Cerebellar cortex (tissue), 1 donor: ENCODE results near the gene RASA4B.
"Not testable (repeated sequence)": the region's sequence is repeated elsewhere in the genome, so short reads cannot be mapped to it uniquely, and the experiment has no call there.

Experiments used
- DNase-seq: peaks from one replicate; pipeline ENCODE4 v3.0.0-alpha.2; 2015; ENCODE audit warnings: low spot score

Gene RASA4B

DNA sequence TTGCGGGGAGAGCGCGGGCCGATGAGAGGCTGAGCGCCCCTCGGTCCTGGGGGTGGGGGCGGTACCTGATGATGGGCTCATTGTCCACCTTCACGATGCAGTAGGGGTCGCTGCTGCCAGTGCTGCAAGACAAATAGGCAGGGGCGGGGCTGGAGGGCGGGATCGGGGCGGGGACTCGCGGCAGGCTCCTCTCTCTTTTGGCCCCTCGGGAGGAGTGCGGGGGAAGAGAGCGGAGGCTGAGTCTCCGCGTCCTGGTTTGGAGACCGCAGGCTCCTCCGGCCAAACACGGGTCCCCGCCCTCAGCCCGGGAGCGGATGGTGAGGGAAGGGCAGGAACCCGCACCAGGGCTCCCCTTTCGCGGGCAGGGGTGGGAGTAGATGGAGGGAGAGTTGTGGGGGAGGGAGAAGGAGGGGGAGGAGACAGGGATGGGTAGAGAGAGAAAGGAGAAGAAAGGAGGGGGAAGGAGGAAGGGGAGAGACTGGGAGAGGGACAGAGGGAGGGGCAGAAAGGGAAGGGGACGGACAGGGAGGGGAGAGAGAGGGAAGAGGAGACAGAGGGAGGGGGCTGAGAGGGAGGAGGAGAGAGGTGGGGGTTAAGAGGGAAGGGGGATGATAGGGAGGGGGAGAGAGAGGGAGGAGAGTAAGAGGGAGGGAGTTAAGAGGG lies 5.6 kb downstream of the RASA4B start:
- not testable (repeated sequence) for DNase-seq

DNA sequence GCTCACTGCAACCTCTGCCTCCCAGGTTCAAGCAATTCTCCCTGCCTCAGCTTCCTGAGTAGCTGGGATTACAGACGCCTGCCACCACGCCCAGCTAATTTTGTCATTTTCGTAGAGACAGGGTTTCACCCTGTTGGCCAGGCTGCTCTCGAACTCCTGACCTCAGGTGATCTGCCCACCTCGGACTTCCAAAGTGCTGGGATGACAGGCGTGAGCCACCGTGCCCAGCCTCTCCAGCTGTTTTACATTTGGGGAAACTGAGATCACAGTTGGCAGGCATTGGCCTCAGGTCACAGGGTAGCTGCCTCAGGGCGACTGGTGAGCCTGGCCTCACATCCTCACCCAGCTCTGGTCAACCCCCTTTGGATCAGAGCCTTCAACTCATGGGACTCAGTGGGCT lies 7.0 kb downstream of the RASA4B start:
- DNase-seq, result not testable (repeated sequence)

DNA sequence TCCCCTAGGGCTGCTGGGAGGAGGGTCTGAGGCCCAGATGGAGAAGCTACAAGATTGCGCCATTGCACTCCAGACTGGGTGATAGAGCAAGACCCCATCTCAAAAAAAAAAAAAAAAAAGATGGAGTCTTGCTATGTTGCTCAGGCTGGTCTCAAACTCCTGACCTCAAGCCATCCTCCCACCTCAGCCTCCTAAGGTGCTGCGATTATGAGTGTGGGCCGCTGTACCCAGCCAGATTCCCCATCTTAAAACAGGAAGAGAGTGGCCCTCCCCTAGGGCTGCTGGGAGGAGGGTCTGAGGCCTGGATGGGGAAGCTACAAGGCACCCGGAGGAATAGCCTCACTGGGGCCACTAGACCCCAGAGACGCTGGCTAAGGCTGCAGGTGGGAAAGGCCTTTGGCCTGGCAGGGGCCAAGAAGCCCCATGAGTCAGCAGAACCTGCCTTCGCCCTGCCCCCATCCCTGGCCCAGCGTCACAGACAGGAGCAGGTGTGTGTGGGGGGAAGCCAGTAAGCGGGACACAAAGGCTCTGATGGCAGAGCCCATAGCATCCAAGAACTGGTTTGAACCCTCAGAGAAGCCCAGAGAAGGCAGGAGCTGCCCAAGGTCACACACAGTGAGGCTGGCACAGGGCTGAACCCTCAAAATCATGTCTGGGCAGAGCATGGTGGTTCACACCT lies 10.0 kb downstream of the RASA4B start:
- DNase-seq, result not testable (repeated sequence)

DNA sequence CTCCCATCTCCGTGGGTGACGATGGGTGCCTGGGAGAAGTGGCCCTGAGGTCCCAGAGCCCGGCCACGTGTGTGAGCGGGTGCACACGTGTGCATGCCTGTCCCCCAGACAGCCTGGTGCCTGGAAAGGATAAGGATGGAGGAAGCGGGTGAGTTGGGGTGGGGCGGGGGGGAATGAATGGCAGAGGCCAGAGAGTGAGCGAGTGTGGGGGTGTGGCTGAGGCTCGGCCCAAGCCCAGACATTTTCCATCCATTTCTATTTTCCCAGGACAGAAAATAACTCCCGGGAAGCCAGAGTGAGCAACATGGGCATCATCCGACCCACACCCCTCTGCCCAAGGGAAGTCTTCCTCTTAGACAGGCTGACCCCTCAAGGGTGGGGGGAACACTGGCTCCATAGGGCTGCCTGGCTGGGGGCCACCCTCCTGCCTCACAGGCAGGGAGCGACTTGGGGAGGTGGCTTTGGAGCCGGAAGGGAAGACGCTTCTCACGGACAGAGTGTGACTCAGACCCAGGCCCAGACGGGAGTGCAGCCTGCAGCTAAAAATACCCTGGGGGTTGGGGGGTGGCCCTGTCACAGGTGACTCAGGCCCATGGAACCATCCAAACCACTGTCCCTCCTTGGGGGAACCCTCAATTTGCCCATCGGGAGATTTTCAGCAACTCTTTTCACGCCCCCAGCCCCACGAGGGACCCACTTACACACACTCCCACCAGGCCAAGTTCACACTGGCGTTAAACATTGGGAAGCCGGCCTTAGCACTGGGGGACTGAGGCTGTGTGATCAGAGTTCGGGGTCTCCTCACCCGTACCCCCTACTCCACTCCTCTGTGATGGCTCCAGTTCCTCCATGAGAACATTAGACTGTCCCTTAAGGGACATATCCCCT lies 12.0 kb downstream of the RASA4B start:
- DNase-seq, result not testable (repeated sequence)

DNA sequence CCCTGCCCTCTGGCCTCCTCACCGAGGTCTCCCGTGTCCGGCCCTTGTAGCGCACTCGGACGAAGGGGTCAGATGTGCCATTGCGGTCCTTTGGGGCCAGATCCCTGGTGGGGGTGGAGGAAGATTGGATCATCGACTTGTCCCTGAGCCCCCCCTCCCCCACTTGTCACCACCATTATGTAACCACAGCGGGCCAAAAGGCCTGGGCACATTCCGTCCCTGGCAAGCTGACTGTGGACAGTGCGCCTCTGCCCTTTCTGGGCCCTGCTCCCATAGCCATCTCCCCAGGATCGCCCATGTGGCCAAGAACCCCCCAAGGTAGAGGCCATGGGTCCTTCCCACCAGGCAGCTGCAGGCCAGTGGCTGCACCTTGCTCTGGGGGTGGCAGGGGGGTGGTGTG lies 14.4 kb downstream of the RASA4B start:
- not testable (repeated sequence) for DNase-seq

DNA sequence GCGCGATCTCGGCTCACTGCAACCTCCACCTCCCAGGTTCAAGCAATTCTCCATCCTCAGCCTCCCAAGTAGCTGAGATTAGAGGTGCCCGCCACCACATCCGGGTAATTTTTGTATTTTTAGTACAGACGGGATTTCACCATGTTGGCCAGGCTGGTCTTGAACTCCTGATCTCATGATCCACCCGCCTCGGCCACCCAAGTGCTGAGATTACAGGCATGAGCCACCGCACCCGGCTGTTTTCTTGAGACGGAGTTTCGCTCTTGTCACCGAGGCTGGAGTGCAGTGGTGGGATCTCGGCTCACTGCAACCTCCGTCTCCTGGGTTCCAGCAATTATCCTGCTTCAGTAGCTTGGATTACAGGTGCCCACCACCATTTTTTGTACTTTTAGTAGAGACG lies 19.3 kb downstream of the RASA4B start:
- not testable (repeated sequence) for DNase-seq

DNA sequence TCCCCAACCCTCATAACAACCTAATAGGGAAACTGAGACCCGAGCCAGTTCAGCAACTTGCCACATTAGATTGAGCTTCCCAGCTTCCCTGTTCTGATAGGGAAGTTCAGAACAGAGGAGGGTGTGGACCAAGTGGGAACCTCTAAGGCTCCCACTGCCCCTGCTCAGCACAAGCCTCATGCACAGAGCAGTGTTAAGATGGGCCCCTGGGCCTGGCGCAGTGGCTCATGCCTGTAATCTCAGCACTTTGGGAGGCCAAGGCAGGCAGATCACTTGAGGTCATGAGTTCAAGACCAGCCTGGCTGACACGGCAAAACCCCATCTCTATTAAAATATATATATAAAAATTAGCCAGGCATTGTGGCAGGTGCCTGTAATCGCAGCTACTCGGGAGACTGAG lies 20.3 kb downstream of the RASA4B start:
- not testable (repeated sequence) for DNase-seq

DNA sequence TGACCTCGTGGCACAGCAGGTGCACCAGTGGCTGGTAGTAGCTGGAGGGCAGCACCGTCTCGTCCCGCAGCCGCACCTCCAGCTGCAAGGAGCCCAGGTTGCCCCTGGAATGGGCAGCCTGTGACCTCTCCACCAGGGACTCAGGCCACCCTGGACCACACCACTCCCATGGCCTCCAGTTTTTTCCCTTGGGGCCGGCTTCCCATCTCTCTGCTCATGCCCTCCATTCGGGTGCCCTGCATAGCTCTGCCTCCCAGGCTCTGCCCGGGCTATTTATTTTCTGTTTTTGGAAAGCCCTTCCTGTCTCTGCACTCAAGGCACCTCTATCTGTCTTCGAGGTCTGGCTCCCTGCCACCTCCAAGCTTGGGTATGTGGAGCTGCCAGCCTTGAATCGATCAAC lies 20.7 kb downstream of the RASA4B start:
- not testable (repeated sequence) for DNase-seq

DNA sequence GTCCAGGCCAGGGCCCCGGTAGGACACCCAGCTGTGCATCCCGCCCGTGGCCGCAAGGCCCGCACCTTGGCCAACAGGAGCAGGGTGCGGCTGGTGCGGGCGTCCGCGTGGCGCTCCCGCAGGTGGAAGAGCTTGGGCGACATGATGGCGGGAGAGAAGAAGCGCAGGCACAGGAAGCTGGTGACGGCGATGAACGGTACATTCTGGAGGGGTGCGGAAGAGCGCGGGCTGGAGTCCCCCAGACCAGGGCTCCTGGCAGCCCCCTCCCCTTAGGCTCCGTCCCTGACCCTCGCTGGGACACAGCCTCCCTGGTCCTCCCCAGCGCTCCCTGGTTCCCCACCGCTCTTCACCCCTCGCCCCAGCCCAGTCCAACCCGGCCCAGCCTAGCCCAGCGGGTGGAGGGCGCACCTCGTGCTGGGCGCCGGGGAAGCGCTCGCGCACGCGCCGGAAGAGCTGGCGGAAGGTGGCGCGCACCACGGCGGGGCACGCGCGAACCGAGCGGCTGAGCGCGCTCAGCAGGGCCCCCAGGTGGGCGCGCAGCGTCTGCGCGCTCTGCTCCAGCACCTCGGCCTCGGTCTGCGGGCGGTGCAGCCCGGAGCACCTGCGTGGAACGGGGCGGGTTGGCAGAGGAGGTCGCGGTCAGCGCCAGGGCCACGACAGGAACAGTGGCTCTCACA lies 23.0 kb downstream of the RASA4B start:
- not testable (repeated sequence) for DNase-seq

DNA sequence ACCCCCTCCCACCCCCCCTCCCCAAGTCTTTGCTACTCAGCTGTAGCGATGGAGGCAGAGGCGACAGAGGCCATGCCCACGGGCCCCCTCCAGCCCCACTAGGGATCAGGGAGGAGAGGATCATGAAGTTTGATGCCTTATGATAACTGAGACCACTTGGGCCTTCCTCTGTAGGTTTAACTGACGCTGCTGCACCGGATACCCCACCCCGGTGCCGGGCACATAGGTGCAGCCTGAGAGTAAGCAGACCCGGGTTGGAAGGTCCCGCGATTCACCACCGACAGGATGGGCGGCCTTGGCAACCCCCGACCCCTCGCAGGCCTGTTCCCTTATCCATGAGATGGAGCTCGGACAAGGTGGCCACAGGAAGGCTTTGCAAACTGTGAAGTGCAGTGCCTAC lies 23.6 kb downstream of the RASA4B start:
- DNase-seq, result not testable (repeated sequence)

DNA sequence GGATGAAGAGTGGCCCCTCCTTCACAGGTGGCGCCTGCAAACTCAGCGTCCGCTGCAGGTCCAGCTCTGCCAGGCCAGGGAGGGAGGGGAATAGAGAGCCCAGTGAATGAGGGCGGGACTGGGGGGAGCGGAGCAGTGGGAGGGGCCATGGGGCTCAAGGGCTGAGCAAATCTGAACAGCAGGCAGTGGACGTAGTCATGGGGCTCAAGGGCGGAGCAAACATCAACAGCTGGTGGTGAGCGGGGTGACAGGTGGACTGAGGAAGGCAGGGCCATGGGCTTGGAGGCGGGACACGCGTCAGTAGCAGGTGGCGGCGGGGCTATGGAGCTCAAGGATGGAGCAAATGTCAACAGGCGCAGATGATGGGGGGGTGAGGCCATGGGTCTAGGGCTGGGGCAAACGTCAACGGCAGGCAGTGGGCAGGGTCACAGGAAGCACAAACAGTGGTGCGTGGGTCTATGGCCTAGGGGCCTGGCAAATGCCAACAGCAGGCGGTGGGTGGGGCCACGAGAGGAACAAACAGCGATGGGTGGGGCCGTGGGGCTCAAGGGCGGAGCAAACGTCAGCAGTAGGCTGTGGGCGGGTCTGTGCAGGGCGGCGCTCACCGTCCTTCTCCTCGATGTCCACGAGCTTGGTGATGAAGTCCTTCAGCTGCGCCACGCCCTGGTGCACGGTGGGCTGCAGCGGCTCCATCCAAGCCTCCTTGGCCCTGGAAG lies 24.2 kb downstream of the RASA4B start:
- DNase-seq, result not testable (repeated sequence)

DNA sequence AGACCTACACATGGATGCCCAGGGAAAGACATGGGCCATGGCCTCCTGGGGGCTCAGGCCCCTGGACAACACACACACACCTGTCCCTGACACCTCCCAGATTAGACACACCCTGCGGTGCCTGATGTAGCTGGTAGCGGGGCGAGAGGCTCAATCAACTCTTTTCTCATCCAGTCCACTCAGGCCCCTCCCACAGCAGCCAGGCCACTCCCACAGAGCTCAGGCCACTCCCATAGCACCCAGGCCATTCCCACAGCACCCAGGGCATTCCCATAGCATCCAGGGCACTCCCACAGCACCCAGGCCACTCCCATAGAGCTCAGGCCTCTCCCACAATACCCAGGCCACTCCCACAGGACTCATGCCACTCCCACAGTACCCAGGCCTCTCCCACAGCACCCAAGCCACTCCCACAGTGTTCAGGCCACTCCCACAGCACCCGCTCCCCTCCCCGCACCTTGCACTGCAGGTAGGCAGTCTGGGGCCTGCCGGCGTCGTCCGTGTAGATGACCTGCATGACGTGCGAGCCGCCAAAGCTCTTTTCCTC lies 27.0 kb downstream of the RASA4B start:
- DNase-seq, result not testable (repeated sequence)

DNA sequence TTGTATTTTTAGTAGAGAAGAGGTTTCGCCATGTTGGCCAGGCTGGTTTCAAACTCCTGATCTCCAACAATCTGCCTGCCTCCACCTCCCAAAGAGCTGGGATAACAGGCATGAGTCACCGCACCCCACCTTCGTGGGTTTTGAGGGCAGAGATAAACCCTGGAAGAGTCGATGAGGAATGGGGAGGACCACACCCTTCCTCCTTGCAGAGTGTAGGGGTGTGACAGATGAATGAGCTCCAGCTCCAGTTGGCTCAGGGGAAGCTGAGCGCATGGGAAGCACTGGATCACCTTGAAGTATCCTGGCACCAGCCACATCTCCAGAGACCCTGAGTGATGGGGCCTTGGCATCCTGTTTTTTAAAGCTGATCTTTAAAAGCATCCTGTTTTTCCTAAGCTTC lies 33.3 kb downstream of the RASA4B start:
- DNase-seq, result not testable (repeated sequence)

DNA sequence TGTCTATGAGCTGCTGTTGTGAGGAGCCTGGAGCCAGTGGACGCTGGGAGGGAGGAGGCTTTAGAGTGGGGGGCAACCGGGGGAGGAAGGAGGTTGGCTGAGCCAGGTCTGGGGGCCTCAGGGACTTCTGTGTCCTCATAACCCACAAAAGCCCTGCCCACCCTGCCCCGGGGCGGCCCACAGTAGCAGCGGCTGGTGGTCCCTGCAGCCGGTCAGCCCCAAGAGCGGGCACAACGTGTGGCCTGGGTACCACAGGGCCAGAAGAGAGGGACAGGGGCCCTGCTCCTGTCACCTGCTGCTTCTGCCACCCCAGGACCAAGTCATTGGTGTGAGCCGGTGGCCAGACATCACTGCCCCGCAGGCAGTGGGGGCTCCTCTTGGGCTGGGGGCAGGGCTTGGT lies 35.6 kb downstream of the RASA4B start:
- not testable (repeated sequence) for DNase-seq

DNA sequence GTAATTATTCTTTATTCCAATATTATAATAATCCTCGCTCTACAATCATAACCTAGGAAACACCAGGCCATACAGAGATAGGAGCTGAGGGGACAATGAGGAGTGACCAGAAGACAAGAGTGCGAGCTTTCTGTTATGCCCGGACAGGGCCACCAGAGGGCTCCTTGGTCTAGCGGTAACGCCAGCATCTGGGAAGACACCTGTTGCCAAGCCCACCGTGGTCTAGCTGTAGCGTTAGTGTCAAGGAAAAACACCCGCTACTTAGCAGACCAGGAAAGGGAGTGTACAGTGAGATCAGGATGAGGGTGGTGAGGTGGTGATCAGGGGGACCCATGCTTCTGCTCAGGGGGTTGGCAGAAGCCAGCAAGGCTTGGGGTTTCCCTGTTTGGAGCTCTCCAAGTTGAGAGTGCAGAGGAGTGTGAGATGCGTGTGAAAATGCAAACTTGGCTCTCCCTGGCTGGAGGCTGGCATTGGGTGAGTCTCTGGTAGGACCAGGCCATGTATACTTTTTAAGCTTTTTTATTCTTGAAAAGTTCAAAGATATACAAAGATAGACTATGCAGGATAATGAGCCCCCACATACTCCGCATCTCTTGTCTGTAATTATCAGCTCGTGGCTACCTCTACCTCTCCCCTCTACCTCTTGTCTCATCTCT lies 37.5 kb downstream of the RASA4B start:
- not testable (repeated sequence) for DNase-seq

DNA sequence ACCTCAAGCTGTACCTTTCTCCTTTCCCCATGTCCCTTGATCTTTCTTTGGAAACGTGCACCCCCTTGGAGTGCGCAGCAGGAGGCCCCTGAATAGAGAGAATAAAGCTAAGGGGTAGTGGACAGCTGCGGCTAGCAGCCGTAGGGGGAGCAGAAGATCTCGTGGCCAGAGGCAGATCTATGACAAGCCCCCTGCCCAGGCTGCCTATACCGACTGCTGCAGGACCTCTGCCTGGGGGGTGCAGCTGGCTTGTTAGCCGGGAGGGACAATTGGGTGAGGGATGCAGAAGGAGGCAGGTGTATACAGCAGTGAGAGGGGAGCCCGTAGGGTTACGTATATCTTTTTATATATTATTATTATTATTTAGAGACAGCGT lies 38.4 kb downstream of the RASA4B start:
- not testable (repeated sequence) for DNase-seq

DNA sequence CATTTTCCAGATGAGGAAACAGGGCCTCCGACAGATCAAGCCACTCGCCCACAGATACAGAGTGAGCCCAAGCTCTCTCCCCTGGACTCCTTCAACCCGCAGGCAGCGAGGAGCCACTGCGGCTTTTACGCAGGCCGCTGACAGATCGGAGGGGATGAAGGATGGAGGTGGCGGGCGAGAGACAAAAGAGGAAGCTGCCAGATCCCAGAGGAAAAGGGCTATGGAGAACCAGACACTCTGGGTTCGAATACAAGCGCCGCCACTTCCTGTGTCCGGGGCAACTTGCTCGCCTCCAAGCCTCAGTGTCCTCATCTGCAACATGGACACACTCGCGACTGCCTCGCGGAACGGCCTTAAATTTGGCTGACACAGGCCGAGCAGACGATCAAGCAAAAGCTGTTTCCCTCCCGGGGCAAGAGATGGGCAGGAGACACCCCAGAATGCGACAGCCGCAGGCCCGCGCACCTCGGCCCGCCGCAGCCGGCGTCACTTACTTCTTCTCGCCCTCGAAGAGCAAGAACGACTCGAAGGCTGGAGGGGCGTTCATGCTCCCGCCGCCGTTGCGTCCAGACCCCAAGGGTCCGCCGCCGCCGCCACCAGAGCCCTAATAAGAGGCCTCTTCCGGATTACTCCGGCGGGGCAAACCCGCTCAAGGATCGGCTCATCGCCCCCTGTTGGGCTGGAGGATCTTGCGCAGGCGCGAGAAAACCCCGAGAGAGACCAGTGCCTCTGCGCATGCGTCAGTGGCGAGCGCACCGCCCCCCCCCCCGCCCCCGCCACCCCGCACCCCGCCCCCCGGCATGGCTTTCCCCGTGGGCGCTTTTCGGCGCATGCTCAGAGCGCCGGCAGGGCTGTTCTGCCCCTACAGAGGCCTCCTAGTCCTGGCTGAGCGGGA lies 39.0 kb downstream of the RASA4B start, which contains the start of gene POLR2J:
POLR2J (minus strand) TSS at position 609 of the 895 bp plus-strand sequence; CDS start at position 547, 62 bp downstream.
- DNase-seq, result peak; percentile 73

DNA sequence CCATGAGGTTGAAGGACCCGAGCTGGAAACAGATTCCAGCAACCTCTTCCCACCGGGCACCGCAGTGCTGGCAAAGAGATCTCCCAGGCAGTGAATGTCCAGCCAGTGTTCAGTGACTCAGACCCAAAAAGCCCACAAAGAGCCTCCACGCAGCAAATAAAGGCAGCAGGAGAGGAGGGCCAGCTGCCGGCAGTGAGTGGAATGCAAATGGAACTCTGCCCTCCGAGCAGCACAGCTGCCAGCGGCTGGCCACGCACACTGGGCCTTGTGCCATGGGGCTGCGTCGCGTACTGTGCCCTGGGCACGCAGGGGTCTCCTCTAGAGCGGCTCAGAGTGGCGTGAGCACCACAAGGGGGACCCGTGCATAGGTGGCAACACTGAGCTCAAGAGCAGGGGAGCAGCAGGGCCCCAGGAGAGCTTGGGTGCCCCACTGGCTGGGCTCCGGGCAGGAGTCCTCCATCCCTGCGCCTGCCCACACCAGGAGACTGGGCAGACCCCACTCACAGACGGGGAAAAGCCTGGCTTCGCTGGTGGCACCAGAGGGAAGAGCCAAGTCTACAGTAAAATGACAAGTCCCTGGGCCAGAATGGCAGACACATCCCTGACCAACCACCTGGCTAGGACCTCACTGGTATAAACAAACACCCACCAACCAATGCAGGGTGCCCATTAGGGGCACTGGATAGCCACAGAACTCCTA lies 42.7 kb downstream of the RASA4B start:
- not testable (repeated sequence) for DNase-seq

DNA sequence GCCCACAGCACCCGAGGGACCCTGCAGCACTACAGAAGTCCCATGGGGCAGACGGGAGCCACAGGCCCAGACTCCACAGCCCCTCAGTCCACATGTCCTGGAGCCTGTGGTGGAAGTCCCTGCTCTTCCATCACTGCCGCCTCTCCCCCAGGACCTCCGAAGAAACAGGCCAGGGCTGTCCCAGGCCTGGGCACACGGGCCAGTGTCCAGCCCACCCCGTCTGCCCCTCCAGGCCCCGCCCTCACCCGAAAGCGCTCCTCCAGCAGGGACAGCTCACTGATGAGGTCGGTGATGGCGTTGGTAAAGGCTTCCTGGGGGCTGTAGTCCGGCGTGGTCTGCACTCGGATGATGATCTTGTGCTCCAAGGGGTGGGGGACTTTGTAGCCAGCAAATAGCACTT lies 43.5 kb downstream of the RASA4B start:
- DNase-seq, result not testable (repeated sequence)
